Measurements from ENCODE around the gene INSR. TPM values are rescaled to one million over a fixed set of nuclear protein-coding genes. Genes with fewer than 3 reads are reported as not detected.
A peak's percentile ranks its signal among the peaks of the same experiment; 100 is the strongest.

The INSR gene
- total and polyA plus RNA-seq, 2 donors from 2014 or later, result 15.5 to 50.4 TPM

DNA sequence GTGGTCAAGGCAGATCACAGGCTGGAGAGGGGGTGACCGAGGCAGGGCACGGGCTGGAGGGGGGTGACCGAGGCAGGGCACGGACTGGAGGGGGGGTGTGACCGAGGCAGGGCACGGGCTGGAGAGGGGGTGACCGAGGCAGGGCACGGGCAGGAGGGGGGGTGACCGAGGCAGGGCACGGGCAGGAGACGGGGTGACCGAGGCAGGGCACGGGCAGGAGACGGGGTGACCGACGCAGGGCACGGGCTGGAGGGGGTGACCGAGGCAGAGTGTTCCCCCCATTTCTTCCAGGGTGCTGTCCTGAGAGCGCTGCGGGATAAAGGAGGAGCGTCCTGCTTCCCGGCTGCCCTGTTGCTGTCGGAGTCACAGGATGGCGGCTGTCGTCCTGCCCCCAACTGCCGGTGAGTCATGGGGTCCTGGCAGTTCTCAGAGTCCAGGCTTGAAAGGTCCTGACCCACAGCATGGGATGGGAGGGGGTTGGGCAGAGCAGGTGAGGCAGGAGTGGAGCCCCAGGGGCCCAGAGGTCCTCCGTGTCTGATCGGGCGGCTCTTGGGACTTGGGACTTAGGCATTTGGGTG lies 219.4 kb downstream of the INSR start:
- TF ChIP-seq, protein P1, sequence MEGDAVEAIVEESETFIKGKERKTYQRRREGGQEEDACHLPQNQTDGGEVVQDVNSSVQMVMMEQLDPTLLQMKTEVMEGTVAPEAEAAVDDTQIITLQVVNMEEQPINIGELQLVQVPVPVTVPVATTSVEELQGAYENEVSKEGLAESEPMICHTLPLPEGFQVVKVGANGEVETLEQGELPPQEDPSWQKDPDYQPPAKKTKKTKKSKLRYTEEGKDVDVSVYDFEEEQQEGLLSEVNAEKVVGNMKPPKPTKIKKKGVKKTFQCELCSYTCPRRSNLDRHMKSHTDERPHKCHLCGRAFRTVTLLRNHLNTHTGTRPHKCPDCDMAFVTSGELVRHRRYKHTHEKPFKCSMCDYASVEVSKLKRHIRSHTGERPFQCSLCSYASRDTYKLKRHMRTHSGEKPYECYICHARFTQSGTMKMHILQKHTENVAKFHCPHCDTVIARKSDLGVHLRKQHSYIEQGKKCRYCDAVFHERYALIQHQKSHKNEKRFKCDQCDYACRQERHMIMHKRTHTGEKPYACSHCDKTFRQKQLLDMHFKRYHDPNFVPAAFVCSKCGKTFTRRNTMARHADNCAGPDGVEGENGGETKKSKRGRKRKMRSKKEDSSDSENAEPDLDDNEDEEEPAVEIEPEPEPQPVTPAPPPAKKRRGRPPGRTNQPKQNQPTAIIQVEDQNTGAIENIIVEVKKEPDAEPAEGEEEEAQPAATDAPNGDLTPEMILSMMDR (IDR thresholded peaks at IDR 0.05; ENCODE audit: borderline replicate concordance, extremely low read depth, insufficient read depth), result no peak
- H3K9ac ChIP-seq (ENCODE audit: low read length in 3 of 3), result no peak overlapping the region
- intact Hi-C loops (cut with DNase I), result no loop called here
- no peaks in the 10 kb centered on the region for H3K27me3 ChIP-seq (ENCODE audit: control insufficient read depth, insufficient read depth, low read length)
- H3K27ac ChIP-seq (ENCODE audit: low read depth in 2 of 2, low read length in 2 of 2), result no peak overlapping the region
- H3K4me1 ChIP-seq (ENCODE audit: control insufficient read depth in 2 of 3, insufficient read depth in 2 of 3, low read depth in 1 of 3, low read length in 3 of 3), result peaks cover 0 to 6% (median 0%) of the 10 kb centered on the region in 3 donors
- peaks cover 2 to 34% (median 16%) of the 10 kb centered on the region in 3 donors for H3K9me3 ChIP-seq (ENCODE audit: control insufficient read depth in 2 of 3, insufficient read depth in 1 of 3, low read length in 3 of 3)
- H3K4me3 ChIP-seq (ENCODE audit: low read length in 3 of 3), result no peak overlapping the region
- DNase-seq, result peak in 1 of 5 donors; percentile 66
- FAIRE-seq, result no peak
- H3K36me3 ChIP-seq (ENCODE audit: control insufficient read depth in 2 of 3, insufficient read depth in 3 of 3, low read length in 3 of 3), result peaks cover 12 to 54% (median 52%) of the 10 kb centered on the region in 3 donors

DNA sequence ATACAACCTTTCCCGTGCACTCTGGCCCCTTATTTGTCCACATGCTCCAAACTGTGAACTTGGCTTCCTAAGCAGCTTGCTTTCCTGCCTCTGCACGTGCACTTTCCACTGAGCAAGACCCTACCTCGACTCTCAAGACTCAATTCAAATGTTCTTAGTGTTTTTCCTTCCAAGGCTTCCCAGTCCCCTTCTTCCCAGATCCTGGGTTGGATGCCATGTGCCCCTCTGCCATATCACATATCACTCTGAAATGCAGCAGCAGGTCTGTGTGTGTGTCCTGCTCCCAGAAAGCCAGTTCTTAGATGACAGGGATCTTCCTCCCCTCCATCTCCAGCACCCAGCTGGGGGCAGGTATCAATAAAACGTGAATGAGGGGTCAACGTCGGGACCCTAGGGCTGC lies 221.7 kb downstream of the INSR start:
- no peak overlapping the region for H3K4me3 ChIP-seq (ENCODE audit: low read length in 3 of 3)
- peaks cover 0 to 6% (median 0%) of the 10 kb centered on the region in 3 donors for H3K4me1 ChIP-seq (ENCODE audit: control insufficient read depth in 2 of 3, insufficient read depth in 2 of 3, low read depth in 1 of 3, low read length in 3 of 3)
- no peak overlapping the region for H3K27ac ChIP-seq (ENCODE audit: low read depth in 2 of 2, low read length in 2 of 2)
- intact Hi-C loops (cut with DNase I), result no loop called here
- H3K9ac ChIP-seq (ENCODE audit: low read length in 3 of 3), result no peak overlapping the region
- no peaks in the 10 kb centered on the region for H3K27me3 ChIP-seq (ENCODE audit: control insufficient read depth, insufficient read depth, low read length)
- no peak for FAIRE-seq
- H3K9me3 ChIP-seq (ENCODE audit: control insufficient read depth in 2 of 3, insufficient read depth in 1 of 3, low read length in 3 of 3), result peaks cover 1 to 16% (median 2%) of the 10 kb centered on the region in 3 donors
- peaks cover 5 to 37% (median 36%) of the 10 kb centered on the region in 3 donors for H3K36me3 ChIP-seq (ENCODE audit: control insufficient read depth in 2 of 3, insufficient read depth in 3 of 3, low read length in 3 of 3)
- DNase-seq, result no peak
- TF ChIP-seq, protein P1 (IDR thresholded peaks at IDR 0.05; ENCODE audit: borderline replicate concordance, extremely low read depth, insufficient read depth), result no peak

DNA sequence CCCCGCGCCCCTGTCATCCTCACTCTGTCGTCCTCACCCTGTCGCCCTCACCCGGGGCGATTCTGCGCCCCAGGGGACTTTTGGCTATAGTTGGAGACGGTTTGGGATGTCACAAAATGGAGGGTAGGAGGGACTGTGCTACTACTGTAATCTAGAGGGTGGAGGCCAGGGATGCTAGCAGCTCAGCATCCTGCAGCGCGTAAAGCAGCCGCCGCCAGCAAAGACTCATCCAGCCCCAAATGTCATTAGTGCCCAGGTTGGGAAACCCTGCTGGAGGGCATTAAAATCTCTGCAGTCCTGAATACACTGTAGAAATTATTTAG lies 224.3 kb downstream of the INSR start:
- TF ChIP-seq, protein P1 (IDR thresholded peaks at IDR 0.05; ENCODE audit: borderline replicate concordance, extremely low read depth, insufficient read depth), result no peak
- intact Hi-C loops (cut with DNase I), result no loop called here
- FAIRE-seq (no peak), DNase-seq (no peak)
- Histone ChIP-seq H3K4me3 (ENCODE audit: low read length in 3 of 3) (peak overlapping the region; percentile 81 to 95 (median 95)), H3K4me1 (ENCODE audit: control insufficient read depth in 2 of 3, insufficient read depth in 2 of 3, low read depth in 1 of 3, low read length in 3 of 3) (peaks cover 0 to 6% (median 0%) of the 10 kb centered on the region in 3 donors), H3K27ac (ENCODE audit: low read depth in 2 of 2, low read length in 2 of 2) (peak overlapping the region; percentile 67 to 86), H3K36me3 (ENCODE audit: control insufficient read depth in 2 of 3, insufficient read depth in 3 of 3, low read length in 3 of 3) (peaks cover 2 to 13% (median 9%) of the 10 kb centered on the region in 3 donors), H3K27me3 (ENCODE audit: control insufficient read depth, insufficient read depth, low read length) (no peaks in the 10 kb centered on the region), H3K9ac (ENCODE audit: low read length in 3 of 3) (peak overlapping the region; percentile 68 to 96 (median 80)), H3K9me3 (ENCODE audit: control insufficient read depth in 2 of 3, insufficient read depth in 1 of 3, low read length in 3 of 3) (no peaks in the 10 kb centered on the region)

Measured in kidney (tissue), 14 donors.